GM23248 (cell line): ENCODE measurements around the gene MED25.

Source experiments
- EZH2 ChIP-seq: fragments of 200-600 bp; sonication (generic); IDR thresholded peaks from 2 replicates; pipeline ENCODE4 v1.6.1; 2018; ENCODE audit warnings: antibody characterized with exemption, mild to moderate bottlenecking; ENCODE audit not compliant: insufficient read depth, poor library complexity, severe bottlenecking
- EZH2phosphoT487 ChIP-seq: fragments of 200-600 bp; sonication (generic); IDR thresholded peaks from 2 replicates; pipeline ENCODE4 v1.6.1; 2018; ENCODE audit warnings: antibody characterized with exemption, moderate library complexity, mild to moderate bottlenecking, low read depth; ENCODE audit not compliant: insufficient read depth

DNA sequence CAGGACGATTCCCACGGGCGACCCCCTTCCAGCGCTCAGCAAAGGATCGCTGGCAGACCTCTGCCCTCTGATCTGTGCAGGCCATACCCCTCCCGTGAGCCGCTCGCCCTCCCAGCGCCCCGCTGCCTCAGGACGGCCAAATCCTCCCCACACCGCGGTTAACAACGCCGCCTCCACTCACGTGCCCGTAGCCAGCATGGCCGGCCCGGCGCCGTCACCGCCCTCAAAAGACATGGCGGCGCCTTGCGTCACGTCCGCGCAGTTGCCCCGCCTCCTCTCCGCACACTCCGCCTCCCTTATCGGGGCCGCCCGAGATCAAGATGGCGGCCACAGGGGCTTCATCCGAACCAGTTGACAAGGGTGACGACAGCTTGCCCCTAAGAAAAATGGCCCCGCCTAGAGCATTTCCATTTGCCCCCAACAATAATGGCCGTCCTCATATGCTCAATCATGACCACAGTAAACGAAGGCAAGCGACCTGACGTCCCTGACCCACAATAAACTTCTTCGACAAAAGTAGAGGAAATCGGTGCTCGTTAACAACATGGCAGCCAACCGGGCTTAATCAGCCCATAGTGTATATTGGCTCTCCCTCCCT lies 58.4 kb downstream of the MED25 start:
- TF ChIP-seq EZH2 (no peak), EZH2phosphoT487 (no peak)
